Measurements from ENCODE around the gene PAMR1. TPM values are rescaled to one million over a fixed set of nuclear protein-coding genes. Genes with fewer than 3 reads are reported as not detected.

Gene PAMR1
- total RNA-seq, 1 experiment from 2014 or later = 0.62 TPM

- Histone ChIP-seq H3K4me1 (ENCODE audit: insufficient read depth, low read length, poor library complexity, severe bottlenecking) (no peaks in the 10 kb centered on the region), H3K27ac (ENCODE audit: low read depth, low read length, poor library complexity, severe bottlenecking) (no peak overlapping the region), H3K4me3 (ENCODE audit: low read depth, low read length, poor library complexity, severe bottlenecking) (no peak overlapping the region), H3K27me3 (replicated peaks; ENCODE audit: insufficient read depth, low read depth, low read length, poor library complexity) (peaks cover 23% of the 10 kb centered on the region), H3K9me3 (ENCODE audit: low read depth, low read length, poor library complexity, severe bottlenecking) (no peaks in the 10 kb centered on the region), H3K36me3 (ENCODE audit: insufficient read depth, low read length, poor library complexity, severe bottlenecking) (no peaks in the 10 kb centered on the region)
- CTCF ChIA-PET = no interaction called here
- POLR2A ChIA-PET (ENCODE audit: low non-redundant PET) = no interaction called here
- no peak for DNase-seq (ENCODE audit: low spot score)
- TF ChIP-seq CTCF (conservative IDR thresholded peaks at IDR 0.05; ENCODE audit: low read depth, low read length) = no peak
- TF ChIP-seq EZH2 (IDR thresholded peaks at IDR 0.05; ENCODE audit: borderline replicate concordance, low read depth, low read length, poor library complexity, severe bottlenecking) = no peak
- BruUV-seq (replicated peaks) = no TSS peak
- intact Hi-C loops (cut with micrococcal nuclease; ENCODE audit: unreplicated experiment) = no loop called here
These were observed 30.4 kb downstream of the PAMR1 start for GRCh38 chr11:35494957-35495490.

DNA sequence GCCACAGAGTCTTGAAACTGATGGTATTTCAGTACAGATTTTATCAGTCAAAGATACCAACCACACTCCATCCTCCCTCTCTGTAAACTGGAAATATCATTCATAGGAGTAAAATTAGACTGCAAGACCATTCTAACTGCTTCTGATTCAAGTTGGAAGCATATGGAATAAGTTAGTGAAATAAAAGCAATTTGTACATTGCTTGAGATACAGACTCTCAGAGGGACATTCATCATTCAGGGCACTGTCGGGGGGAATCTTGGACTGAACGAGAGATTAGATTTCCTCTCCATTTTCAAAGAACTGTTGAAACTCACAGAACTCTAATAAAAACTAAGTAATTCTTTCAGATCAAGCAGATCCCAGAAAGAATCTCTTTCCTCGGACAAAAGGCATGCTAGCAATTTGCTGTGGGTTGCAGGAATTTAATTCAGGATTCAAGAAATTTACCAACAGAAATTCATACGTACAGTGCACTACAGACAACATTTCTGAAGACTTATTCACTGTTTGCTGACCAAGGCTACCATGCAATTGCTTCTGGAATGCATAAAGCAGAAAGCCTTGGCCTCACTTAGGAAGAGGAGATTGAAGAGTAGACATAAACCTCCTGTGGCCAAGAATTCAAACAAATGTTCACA lies 34.1 kb downstream of the PAMR1 start:
- Histone ChIP-seq H3K4me3 (ENCODE audit: low read depth, low read length, poor library complexity, severe bottlenecking) (no peak overlapping the region), H3K27me3 (replicated peaks; ENCODE audit: insufficient read depth, low read depth, low read length, poor library complexity) (peaks cover 23% of the 10 kb centered on the region), H3K27ac (ENCODE audit: low read depth, low read length, poor library complexity, severe bottlenecking) (no peak overlapping the region), H3K36me3 (ENCODE audit: insufficient read depth, low read length, poor library complexity, severe bottlenecking) (no peaks in the 10 kb centered on the region), H3K9me3 (ENCODE audit: low read depth, low read length, poor library complexity, severe bottlenecking) (no peaks in the 10 kb centered on the region), H3K4me1 (ENCODE audit: insufficient read depth, low read length, poor library complexity, severe bottlenecking) (no peaks in the 10 kb centered on the region)
- no peak for TF ChIP-seq EZH2 (IDR thresholded peaks at IDR 0.05; ENCODE audit: borderline replicate concordance, low read depth, low read length, poor library complexity, severe bottlenecking)
- no peak for TF ChIP-seq CTCF (conservative IDR thresholded peaks at IDR 0.05; ENCODE audit: low read depth, low read length)
- POLR2A ChIA-PET (ENCODE audit: low non-redundant PET) = interaction anchor here (0.6 kb wide), 1 partner anchor 957 kb away, joined by 4 read pairs; no protein-coding TSS in a partner anchor
- no TSS peak for BruUV-seq (replicated peaks)
- DNase-seq (ENCODE audit: low spot score) = no peak
- CTCF ChIA-PET = no interaction called here
- intact Hi-C loops (cut with micrococcal nuclease; ENCODE audit: unreplicated experiment) = no loop called here

GRCh38 chr11:35488117-35488516 lies 37.3 kb downstream of the PAMR1 start:
- POLR2A ChIA-PET (ENCODE audit: low non-redundant PET) = no interaction called here
- no peak overlapping the region for H3K4me3 ChIP-seq (ENCODE audit: low read depth, low read length, poor library complexity, severe bottlenecking)
- H3K4me1 ChIP-seq (ENCODE audit: insufficient read depth, low read length, poor library complexity, severe bottlenecking) = no peaks in the 10 kb centered on the region
- H3K27ac ChIP-seq (ENCODE audit: low read depth, low read length, poor library complexity, severe bottlenecking) = no peak overlapping the region
- TF ChIP-seq EZH2 (IDR thresholded peaks at IDR 0.05; ENCODE audit: borderline replicate concordance, low read depth, low read length, poor library complexity, severe bottlenecking) (no peak), CTCF (conservative IDR thresholded peaks at IDR 0.05; ENCODE audit: low read depth, low read length) (no peak)
- no TSS peak for BruUV-seq (replicated peaks)
- H3K36me3 ChIP-seq (ENCODE audit: insufficient read depth, low read length, poor library complexity, severe bottlenecking) = no peaks in the 10 kb centered on the region
- CTCF ChIA-PET = interaction anchor here (0.6 to 1.8 kb wide), 12 partner anchors 29 to 778 kb away, joined by 3 to 27 read pairs (median 8); partner anchors contain the start of gene PAMR1
- DNase-seq (ENCODE audit: low spot score) = no peak
- peaks cover 3% of the 10 kb centered on the region for H3K9me3 ChIP-seq (ENCODE audit: low read depth, low read length, poor library complexity, severe bottlenecking)
- H3K27me3 ChIP-seq (replicated peaks; ENCODE audit: insufficient read depth, low read depth, low read length, poor library complexity) = peaks cover 33% of the 10 kb centered on the region
- intact Hi-C loops (cut with micrococcal nuclease; ENCODE audit: unreplicated experiment) = loop anchor here (5.0 to 10.0 kb wide), 2 partner anchors 903 to 989 kb away; no protein-coding TSS in a partner anchor

Measured in A673 (cell line).